DOHH2 (cell line): Measurements from ENCODE around the gene CORO2B.

ENCODE experiments used
- H3F3A ChIP-seq: fragments of 200-600 bp; sonication (generic), shearing (Covaris generic); 2 replicates; pipeline ENCODE4 v1.6.0; 2016; ENCODE audit warnings: antibody characterized with exemption, mild to moderate bottlenecking; ENCODE audit not compliant: control insufficient read depth, insufficient read depth
- H3K27ac ChIP-seq: fragments of 200-600 bp; sonication (generic); 2 replicates; pipeline ENCODE4 v1.5.1; 2014; ENCODE audit warnings: low read depth, mild to moderate bottlenecking, low read length, moderate library complexity
- H3K27me3 ChIP-seq: fragments of 200-600 bp; sonication (generic); 2 replicates; pipeline ENCODE4 v1.6.1; 2014; ENCODE audit warnings: mild to moderate bottlenecking, low read length, mixed read lengths; ENCODE audit not compliant: control insufficient read depth
- H3K36me3 ChIP-seq: fragments of 200-600 bp; sonication (generic); 2 replicates; pipeline ENCODE4 v1.6.1; 2014; ENCODE audit warnings: mild to moderate bottlenecking, low read length, moderate library complexity, mixed read lengths; ENCODE audit not compliant: control insufficient read depth
- H3K4me1 ChIP-seq: fragments of 200-600 bp; sonication (generic); 2 replicates; pipeline ENCODE4 v1.6.1; 2014; ENCODE audit warnings: mild to moderate bottlenecking, low read length, mixed read lengths; ENCODE audit not compliant: control insufficient read depth
- H3K4me2 ChIP-seq: fragments of 200-600 bp; sonication (generic); 2 replicates; pipeline ENCODE4 v1.6.0; 2014; ENCODE audit warnings: mild to moderate bottlenecking, low read length, moderate library complexity
- H3K4me3 ChIP-seq: fragments of 200-600 bp; sonication (generic); 2 replicates; pipeline ENCODE4 v1.5.1; 2014; ENCODE audit warnings: mild to moderate bottlenecking, low read length, mixed read lengths
- H3K79me2 ChIP-seq: fragments of 200-600 bp; sonication (generic); 2 replicates; pipeline ENCODE4 v1.6.1; 2014; ENCODE audit warnings: mild to moderate bottlenecking, low read length, mixed read lengths; ENCODE audit not compliant: control insufficient read depth
- H3K9me2 ChIP-seq: fragments of 200-600 bp; sonication (generic); replicated peaks from 2 replicates; pipeline ENCODE4 v1.6.1; 2014; ENCODE audit warnings: mild to moderate bottlenecking, low read length, mixed read lengths; ENCODE audit not compliant: control insufficient read depth
- H3K9me3 ChIP-seq: fragments of 200-600 bp; sonication (generic); 2 replicates; pipeline ENCODE4 v1.6.1; 2014; ENCODE audit warnings: antibody characterized with exemption, low read length, mixed read lengths; ENCODE audit not compliant: control insufficient read depth, insufficient read depth
- H4K20me1 ChIP-seq: fragments of 200-600 bp; sonication (generic); 2 replicates; pipeline ENCODE4 v1.6.0; 2014; ENCODE audit warnings: low read depth, mild to moderate bottlenecking, antibody characterized with exemption, low read length, moderate library complexity; ENCODE audit not compliant: control insufficient read depth, insufficient read depth
- EZH2phosphoT487 ChIP-seq: fragments of 200-600 bp; sonication (generic); IDR thresholded peaks from 2 replicates; pipeline ENCODE4 v1.6.1; 2017; ENCODE audit warnings: borderline replicate concordance, mild to moderate bottlenecking, antibody characterized with exemption, low read length, moderate library complexity, mixed read lengths
- TF ChIP-seq, protein P1 (sequence below): fragments of 200-600 bp; sonication (generic); IDR thresholded peaks from one replicate; pipeline ENCODE4 v1.5.1; 2014; ENCODE audit warnings: antibody characterized with exemption, mild to moderate bottlenecking, low read depth, low read length; ENCODE audit not compliant: poor library complexity, severe bottlenecking

The CORO2B gene

GRCh38 chr15:68627476-68627875 lies 48.7 kb downstream of the CORO2B start:
- no peaks in the 10 kb centered on the region for H3F3A ChIP-seq
- no peak for TF ChIP-seq EZH2phosphoT487
- TF ChIP-seq, protein P1, sequence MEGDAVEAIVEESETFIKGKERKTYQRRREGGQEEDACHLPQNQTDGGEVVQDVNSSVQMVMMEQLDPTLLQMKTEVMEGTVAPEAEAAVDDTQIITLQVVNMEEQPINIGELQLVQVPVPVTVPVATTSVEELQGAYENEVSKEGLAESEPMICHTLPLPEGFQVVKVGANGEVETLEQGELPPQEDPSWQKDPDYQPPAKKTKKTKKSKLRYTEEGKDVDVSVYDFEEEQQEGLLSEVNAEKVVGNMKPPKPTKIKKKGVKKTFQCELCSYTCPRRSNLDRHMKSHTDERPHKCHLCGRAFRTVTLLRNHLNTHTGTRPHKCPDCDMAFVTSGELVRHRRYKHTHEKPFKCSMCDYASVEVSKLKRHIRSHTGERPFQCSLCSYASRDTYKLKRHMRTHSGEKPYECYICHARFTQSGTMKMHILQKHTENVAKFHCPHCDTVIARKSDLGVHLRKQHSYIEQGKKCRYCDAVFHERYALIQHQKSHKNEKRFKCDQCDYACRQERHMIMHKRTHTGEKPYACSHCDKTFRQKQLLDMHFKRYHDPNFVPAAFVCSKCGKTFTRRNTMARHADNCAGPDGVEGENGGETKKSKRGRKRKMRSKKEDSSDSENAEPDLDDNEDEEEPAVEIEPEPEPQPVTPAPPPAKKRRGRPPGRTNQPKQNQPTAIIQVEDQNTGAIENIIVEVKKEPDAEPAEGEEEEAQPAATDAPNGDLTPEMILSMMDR = no peak
- H3K4me2 ChIP-seq = no peak overlapping the region
- H3K9me3 ChIP-seq = no peaks in the 10 kb centered on the region
- no peaks in the 10 kb centered on the region for H3K9me2 ChIP-seq
- no peak overlapping the region for H3K27ac ChIP-seq
- H4K20me1 ChIP-seq = no peaks in the 10 kb centered on the region; the same call in 1 of the 2 replicates
- no peaks in the 10 kb centered on the region for H3K79me2 ChIP-seq
- H3K36me3 ChIP-seq = no peaks in the 10 kb centered on the region
- H3K27me3 ChIP-seq = peaks cover 41% of the 10 kb centered on the region
- no peak overlapping the region for H3K4me3 ChIP-seq
- peaks cover 60% of the 10 kb centered on the region for H3K4me1 ChIP-seq

DNA sequence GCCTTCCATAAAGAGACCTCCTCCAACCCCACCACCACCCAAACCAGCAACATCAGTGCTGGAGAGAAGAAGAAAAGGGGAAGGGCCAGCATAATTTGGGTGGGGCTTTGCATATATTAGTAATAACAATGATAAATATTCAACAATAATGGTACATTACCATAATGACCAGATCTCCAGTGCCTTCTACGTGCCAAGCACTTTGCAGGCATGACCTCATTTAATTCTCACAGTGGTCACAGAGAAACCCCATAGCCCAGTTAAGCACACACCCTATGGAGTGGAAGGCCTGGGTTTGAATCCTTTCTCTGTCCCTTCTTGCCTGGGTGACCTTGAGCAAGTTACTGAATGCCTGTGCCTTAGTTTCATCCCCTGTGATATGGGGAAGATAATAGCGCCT lies 49.2 kb downstream of the CORO2B start:
- no peak for TF ChIP-seq EZH2phosphoT487
- TF ChIP-seq, protein P1 = no peak
- no peaks in the 10 kb centered on the region for H3K79me2 ChIP-seq
- H3K27ac ChIP-seq = no peak overlapping the region
- no peak overlapping the region for H3K4me3 ChIP-seq
- no peak overlapping the region for H3K4me2 ChIP-seq
- no peaks in the 10 kb centered on the region for H3K9me3 ChIP-seq
- peaks cover 38% of the 10 kb centered on the region for H3K27me3 ChIP-seq
- peaks cover 65% of the 10 kb centered on the region for H3K4me1 ChIP-seq
- no peaks in the 10 kb centered on the region for H3K36me3 ChIP-seq
- no peaks in the 10 kb centered on the region for H3F3A ChIP-seq
- no peaks in the 10 kb centered on the region; the same call in 1 of the 2 replicates for H4K20me1 ChIP-seq
- no peaks in the 10 kb centered on the region for H3K9me2 ChIP-seq

DNA sequence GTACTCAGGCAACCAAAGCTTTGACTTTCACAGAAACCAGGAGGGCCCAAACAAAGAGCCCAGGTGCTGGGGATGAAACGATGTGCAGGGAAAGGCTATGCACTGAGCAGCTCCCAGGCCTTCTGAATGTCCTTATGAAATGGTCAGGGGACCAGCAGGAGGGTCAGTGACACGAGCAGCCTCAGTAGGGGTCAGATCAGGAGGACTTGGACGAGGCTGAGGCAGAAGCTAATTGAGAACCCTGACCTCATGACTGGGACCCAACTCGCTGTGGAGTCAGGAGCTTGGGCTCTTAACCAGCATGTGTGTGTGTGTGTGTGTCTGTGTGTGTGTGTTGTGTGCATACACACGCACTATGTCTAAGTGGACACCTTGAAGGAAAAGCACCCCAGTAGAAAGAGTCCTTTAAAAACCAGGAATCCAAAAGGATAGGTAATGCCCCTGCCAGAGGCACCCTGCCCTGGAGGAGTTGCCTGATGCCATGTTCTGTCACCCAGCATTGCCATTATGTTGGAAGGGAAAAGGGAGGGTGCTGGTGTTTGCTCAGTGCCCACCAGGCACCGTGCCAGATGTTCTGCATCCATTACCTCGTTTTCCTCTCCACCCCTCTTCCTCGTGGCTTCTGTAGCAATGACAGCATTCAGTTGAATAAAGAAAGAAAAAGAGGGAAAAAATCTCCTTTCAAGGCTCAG lies 50.9 kb downstream of the CORO2B start:
- no peak for TF ChIP-seq EZH2phosphoT487
- TF ChIP-seq, protein P1 = no peak
- Histone ChIP-seq H3F3A (no peaks in the 10 kb centered on the region), H3K4me2 (peak overlapping the region; percentile 60; the same call in 1 of the 2 replicates), H3K4me3 (no peak overlapping the region), H3K27ac (no peak overlapping the region), H3K79me2 (no peaks in the 10 kb centered on the region), H4K20me1 (no peaks in the 10 kb centered on the region; the same call in 1 of the 2 replicates), H3K9me2 (no peaks in the 10 kb centered on the region), H3K9me3 (no peaks in the 10 kb centered on the region), H3K27me3 (peaks cover 29% of the 10 kb centered on the region), H3K36me3 (no peaks in the 10 kb centered on the region), H3K4me1 (peaks cover 82% of the 10 kb centered on the region)
